Ovary (tissue), 3 donors: ENCODE results near the gene TNNT2.

Experiments
- POLR2A ChIP-seq: fragments of 450-650 bp; IDR thresholded peaks from one replicate; pipeline ENCODE4 v1.6.1; 2017; ENCODE audit warnings: antibody characterized with exemption, mild to moderate bottlenecking, moderate library complexity
- TF ChIP-seq, protein P1 (sequence below), 3 donors: fragments of 450-650 bp in 2 of 3; fragments of 200-600 bp in 1 of 3; IDR thresholded peaks; one replicate each; pipeline versions ENCODE4 v1.5.1 to v1.8.0; 2016 to 2022; ENCODE audit warnings: antibody characterized with exemption in 3 of 3, mild to moderate bottlenecking in 1 of 3
- donor health status: DM: no; HTN: no; CAD: no.

GRCh38 chr1:201332616-201333335 is 44.7 kb downstream of the TNNT2 start:
- TF ChIP-seq, protein P1, sequence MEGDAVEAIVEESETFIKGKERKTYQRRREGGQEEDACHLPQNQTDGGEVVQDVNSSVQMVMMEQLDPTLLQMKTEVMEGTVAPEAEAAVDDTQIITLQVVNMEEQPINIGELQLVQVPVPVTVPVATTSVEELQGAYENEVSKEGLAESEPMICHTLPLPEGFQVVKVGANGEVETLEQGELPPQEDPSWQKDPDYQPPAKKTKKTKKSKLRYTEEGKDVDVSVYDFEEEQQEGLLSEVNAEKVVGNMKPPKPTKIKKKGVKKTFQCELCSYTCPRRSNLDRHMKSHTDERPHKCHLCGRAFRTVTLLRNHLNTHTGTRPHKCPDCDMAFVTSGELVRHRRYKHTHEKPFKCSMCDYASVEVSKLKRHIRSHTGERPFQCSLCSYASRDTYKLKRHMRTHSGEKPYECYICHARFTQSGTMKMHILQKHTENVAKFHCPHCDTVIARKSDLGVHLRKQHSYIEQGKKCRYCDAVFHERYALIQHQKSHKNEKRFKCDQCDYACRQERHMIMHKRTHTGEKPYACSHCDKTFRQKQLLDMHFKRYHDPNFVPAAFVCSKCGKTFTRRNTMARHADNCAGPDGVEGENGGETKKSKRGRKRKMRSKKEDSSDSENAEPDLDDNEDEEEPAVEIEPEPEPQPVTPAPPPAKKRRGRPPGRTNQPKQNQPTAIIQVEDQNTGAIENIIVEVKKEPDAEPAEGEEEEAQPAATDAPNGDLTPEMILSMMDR (IDR thresholded peaks at IDR 0.05): no peak
- TF ChIP-seq POLR2A: no peak
